Ascending aorta (tissue), 2 donors: ENCODE results near the gene SULT1A2. TPM values are rescaled to one million over a fixed set of nuclear protein-coding genes. Genes with fewer than 3 reads are reported as not detected.
"Not testable (repeated sequence)": the region's sequence is repeated elsewhere in the genome, so short reads cannot be mapped to it uniquely, and the experiment has no call there.

Experiments used
- DNase-seq, 2 donors: peaks; one replicate each; pipeline ENCODE4 v3.0.0-alpha.2; 2019; ENCODE audit warnings: low spot score in 2 of 2
- H3K27ac ChIP-seq, 2 donors: fragments of 200-600 bp; sonication (generic); one replicate each; pipeline ENCODE4 v1.5.1; 2016 to 2017; ENCODE audit warnings: mild to moderate bottlenecking in 1 of 2
- H3K27me3 ChIP-seq: fragments of 200-600 bp; sonication (generic); one replicate; pipeline ENCODE4 v1.5.1; 2017
- H3K36me3 ChIP-seq, 2 donors: fragments of 200-600 bp; sonication (generic); one replicate each; pipeline ENCODE4 v1.5.1; 2016
- H3K4me1 ChIP-seq, 2 donors: fragments of 200-600 bp; sonication (generic); one replicate each; pipeline ENCODE4 v1.5.1; 2016 to 2017; ENCODE audit warnings: mild to moderate bottlenecking in 1 of 2
- H3K4me3 ChIP-seq, 2 donors: fragments of 200-600 bp; sonication (generic); one replicate each; pipeline ENCODE4 v1.5.1; 2016 to 2017; ENCODE audit warnings: mild to moderate bottlenecking in 1 of 2
- H3K9me3 ChIP-seq, 2 donors: fragments of 200-600 bp; sonication (generic); one replicate each; pipeline ENCODE4 v1.5.1; 2016
- CTCF ChIP-seq, 3 experiments: fragments of 200-600 bp in 2 of 3; fragments of 450-650 bp in 1 of 3; sonication (generic) in 2 of 3; IDR thresholded peaks; one replicate each; pipeline ENCODE4 v1.5.1; 2016 to 2019; ENCODE audit warnings: antibody characterized with exemption in 3 of 3, mild to moderate bottlenecking in 1 of 3, moderate library complexity in 1 of 3
- intact Hi-C: fragments of 100-400 bp; cut with DNase I; formaldehyde crosslinking; loops from one replicate; pipeline ENCODE4 v1.15.1; 2023
- total RNA-seq: library from RNA; depleted of rRNA; stranded (reverse); fragments of >200 nt; gene quantifications from one replicate; pipeline ENCODE4 v1.1.0, GENCODE V29; 2016

Gene SULT1A2
- total RNA-seq, 1 donor from 2014 or later, result 4.3 TPM

- intact Hi-C loops, result no loop called here
- Histone ChIP-seq H3K4me1 (no peaks in the 10 kb centered on the region), H3K36me3 (no peaks in the 10 kb centered on the region), H3K27ac (no peak overlapping the region), H3K9me3 (no peaks in the 10 kb centered on the region), H3K4me3 (no peak overlapping the region), H3K27me3 (no peaks in the 10 kb centered on the region)
- DNase-seq, result no peak
- TF ChIP-seq CTCF (IDR thresholded peaks at IDR 0.05), result no peak
Measured at GRCh38 chr16:28597692-28598261, 927 bp upstream of the SULT1A2 start.

DNA sequence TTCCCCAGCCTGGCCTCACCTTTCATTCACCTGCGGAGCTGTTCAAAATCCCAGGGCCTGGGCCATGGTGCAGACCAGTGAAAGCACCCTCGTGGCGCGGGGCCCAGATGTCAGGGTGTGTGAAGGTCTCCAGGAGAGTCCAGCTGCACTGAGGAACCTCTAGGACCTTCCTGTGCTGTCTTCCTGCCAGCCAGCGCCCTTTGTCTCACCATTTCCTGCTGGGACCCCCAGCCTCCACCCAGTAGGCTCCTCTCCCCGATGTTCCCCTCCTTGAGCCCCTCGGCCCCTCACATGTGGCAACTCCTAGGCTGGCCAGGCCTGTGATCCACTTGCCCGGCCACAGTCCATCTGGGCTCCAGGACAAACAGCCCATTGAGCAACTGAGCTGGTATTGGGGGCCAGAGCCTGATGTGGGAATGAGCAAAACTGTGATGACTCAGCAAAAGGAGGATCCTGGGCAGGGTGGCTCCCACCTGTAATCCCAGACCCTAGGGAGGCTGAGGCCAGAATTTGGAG is 677 bp downstream of the SULT1A2 start:
- intact Hi-C loops, result no loop called here
- Histone ChIP-seq H3K36me3 (peaks cover 5 to 8% of the 10 kb centered on the region in 2 donors), H3K4me1 (no peaks in the 10 kb centered on the region), H3K4me3 (no peak overlapping the region), H3K27ac (no peak overlapping the region), H3K9me3 (no peaks in the 10 kb centered on the region), H3K27me3 (no peaks in the 10 kb centered on the region)
- no peak for TF ChIP-seq CTCF (IDR thresholded peaks at IDR 0.05)
- DNase-seq, result no peak

GRCh38 chr16:28595451-28595850 is 1.4 kb downstream of the SULT1A2 start:
- H3K4me3 ChIP-seq, H3K27ac ChIP-seq, H3K9me3 ChIP-seq, H3K4me1 ChIP-seq, DNase-seq, H3K27me3 ChIP-seq, intact Hi-C loops: not testable (repeated sequence)
- peaks cover 11 to 15% of the 10 kb centered on the region in 2 donors for H3K36me3 ChIP-seq

- intact Hi-C loops, result no loop called here
- H3K9me3 ChIP-seq, result no peaks in the 10 kb centered on the region
Measured at GRCh38 chr16:28592979-28593553, 3.8 kb downstream of the SULT1A2 start.

GRCh38 chr16:28592511-28592910 is 4.3 kb downstream of the SULT1A2 start:
- no peaks in the 10 kb centered on the region for H3K27me3 ChIP-seq
- TF ChIP-seq CTCF (IDR thresholded peaks at IDR 0.05), result no peak
- H3K4me3 ChIP-seq, result no peak overlapping the region
- peaks cover 29 to 40% of the 10 kb centered on the region in 2 donors for H3K36me3 ChIP-seq
- no peak overlapping the region for H3K27ac ChIP-seq
- intact Hi-C loops, result no loop called here
- no peaks in the 10 kb centered on the region for H3K4me1 ChIP-seq
- no peak for DNase-seq
- no peaks in the 10 kb centered on the region for H3K9me3 ChIP-seq

More at GRCh38 chr16:28592979-28593553, 3.8 kb downstream of the SULT1A2 start:
- Histone ChIP-seq H3K4me1 (no peaks in the 10 kb centered on the region), H3K27me3 (no peaks in the 10 kb centered on the region), H3K4me3 (no peak overlapping the region), H3K27ac (no peak overlapping the region), H3K36me3 (peaks cover 28 to 37% of the 10 kb centered on the region in 2 donors)
- no peak for DNase-seq
- no peak for TF ChIP-seq CTCF (IDR thresholded peaks at IDR 0.05)

DNA sequence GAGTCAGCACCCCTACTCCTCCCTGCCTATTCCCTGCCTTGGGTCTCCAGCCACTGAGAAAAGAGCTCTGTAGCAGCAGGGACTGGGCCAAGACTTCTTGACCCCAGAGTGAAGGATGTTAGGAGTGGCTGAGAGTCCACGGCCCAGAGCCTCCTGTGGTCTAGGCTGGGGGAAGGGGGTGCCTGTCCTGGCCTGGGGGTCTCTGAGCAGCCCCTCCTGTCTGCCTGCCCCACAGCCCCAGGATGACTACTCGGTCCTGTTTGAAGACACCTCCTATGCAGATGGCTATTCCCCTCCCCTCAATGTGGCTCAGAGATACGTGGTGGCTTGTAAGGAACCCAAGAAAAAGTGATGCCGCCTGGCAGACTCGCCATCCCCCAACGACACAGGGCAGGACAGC is 5.5 kb downstream of the SULT1A2 start:
- H3K36me3 ChIP-seq, result peaks cover 33 to 52% of the 10 kb centered on the region in 2 donors
- H3K4me3 ChIP-seq, result no peak overlapping the region
- no peak for TF ChIP-seq CTCF (IDR thresholded peaks at IDR 0.05)
- no peaks in the 10 kb centered on the region for H3K27me3 ChIP-seq
- H3K9me3 ChIP-seq, result no peaks in the 10 kb centered on the region
- DNase-seq, result no peak
- no peaks in the 10 kb centered on the region for H3K4me1 ChIP-seq
- H3K27ac ChIP-seq, result no peak overlapping the region
- intact Hi-C loops, result no loop called here
